Prostate gland (tissue), 2 donors: ENCODE results near the gene KCNG2.

ENCODE experiments used
- POLR2AphosphoS5 ChIP-seq: sonication (generic); formaldehyde crosslinking; IDR thresholded peaks from one replicate; pipeline ENCODE4 v1.6.1; 2017; ENCODE audit warnings: antibody characterized with exemption
- TF ChIP-seq, protein P1 (sequence below), 4 experiments: fragments of 200-600 bp in 2 of 4; fragments of 450-650 bp in 2 of 4; sonication (generic) in 2 of 4; IDR thresholded peaks; 1 replicate in 3 of 4; 2 replicates in 1 of 4; pipeline ENCODE4 v1.5.1; 2016 to 2019; ENCODE audit warnings: antibody characterized with exemption in 4 of 4, mild to moderate bottlenecking in 2 of 4, moderate library complexity in 2 of 4

DNA sequence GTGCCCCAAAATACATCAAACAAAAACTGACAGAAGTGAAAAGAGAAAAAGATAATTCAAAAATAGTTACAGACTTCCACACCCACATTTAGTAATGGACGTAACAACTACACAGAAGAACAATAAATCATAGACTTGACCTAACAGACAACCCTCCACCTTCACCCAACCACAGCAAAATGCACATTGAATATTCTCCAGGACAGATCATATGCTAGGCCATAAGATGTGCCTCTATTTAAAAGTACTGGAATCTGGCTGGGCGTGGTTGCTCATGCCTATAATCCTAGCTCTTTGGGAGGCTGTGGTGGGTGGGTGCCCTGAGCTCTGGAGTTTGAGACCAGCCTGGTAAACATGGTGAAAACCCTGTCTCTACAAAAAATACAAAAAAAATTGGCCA lies 133.7 kb downstream of the KCNG2 start:
- no peak for TF ChIP-seq POLR2AphosphoS5
- TF ChIP-seq, protein P1, sequence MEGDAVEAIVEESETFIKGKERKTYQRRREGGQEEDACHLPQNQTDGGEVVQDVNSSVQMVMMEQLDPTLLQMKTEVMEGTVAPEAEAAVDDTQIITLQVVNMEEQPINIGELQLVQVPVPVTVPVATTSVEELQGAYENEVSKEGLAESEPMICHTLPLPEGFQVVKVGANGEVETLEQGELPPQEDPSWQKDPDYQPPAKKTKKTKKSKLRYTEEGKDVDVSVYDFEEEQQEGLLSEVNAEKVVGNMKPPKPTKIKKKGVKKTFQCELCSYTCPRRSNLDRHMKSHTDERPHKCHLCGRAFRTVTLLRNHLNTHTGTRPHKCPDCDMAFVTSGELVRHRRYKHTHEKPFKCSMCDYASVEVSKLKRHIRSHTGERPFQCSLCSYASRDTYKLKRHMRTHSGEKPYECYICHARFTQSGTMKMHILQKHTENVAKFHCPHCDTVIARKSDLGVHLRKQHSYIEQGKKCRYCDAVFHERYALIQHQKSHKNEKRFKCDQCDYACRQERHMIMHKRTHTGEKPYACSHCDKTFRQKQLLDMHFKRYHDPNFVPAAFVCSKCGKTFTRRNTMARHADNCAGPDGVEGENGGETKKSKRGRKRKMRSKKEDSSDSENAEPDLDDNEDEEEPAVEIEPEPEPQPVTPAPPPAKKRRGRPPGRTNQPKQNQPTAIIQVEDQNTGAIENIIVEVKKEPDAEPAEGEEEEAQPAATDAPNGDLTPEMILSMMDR (IDR thresholded peaks at IDR 0.05): no peak
